GM12892 (cell line): Measurements from ENCODE around the gene LIF.

Experiments used
- DNase-seq: peaks from one replicate; pipeline ENCODE4 v3.0.0; 2011; ENCODE audit not compliant: insufficient read length
- FAIRE-seq: peaks from 2 replicates; lab custom pipeline; 2011; peaks lifted over from hg19 to GRCh38; lab: Jason Lieb, UNC
- POLR2A ChIP-seq: IDR thresholded peaks from 2 replicates; pipeline ENCODE4 v1.6.1; 2011; ENCODE audit warnings: low read depth, low read length, control low read depth
- POLR2AphosphoS5 ChIP-seq: IDR thresholded peaks from 2 replicates; pipeline ENCODE4 v1.6.1; 2011; ENCODE audit warnings: low read depth, low read length, control low read depth
- TAF1 ChIP-seq: IDR thresholded peaks from 2 replicates; pipeline ENCODE4 v1.6.1; 2011; ENCODE audit warnings: low read depth, mild to moderate bottlenecking, control low read depth, low read length, borderline replicate concordance

Gene LIF

DNA sequence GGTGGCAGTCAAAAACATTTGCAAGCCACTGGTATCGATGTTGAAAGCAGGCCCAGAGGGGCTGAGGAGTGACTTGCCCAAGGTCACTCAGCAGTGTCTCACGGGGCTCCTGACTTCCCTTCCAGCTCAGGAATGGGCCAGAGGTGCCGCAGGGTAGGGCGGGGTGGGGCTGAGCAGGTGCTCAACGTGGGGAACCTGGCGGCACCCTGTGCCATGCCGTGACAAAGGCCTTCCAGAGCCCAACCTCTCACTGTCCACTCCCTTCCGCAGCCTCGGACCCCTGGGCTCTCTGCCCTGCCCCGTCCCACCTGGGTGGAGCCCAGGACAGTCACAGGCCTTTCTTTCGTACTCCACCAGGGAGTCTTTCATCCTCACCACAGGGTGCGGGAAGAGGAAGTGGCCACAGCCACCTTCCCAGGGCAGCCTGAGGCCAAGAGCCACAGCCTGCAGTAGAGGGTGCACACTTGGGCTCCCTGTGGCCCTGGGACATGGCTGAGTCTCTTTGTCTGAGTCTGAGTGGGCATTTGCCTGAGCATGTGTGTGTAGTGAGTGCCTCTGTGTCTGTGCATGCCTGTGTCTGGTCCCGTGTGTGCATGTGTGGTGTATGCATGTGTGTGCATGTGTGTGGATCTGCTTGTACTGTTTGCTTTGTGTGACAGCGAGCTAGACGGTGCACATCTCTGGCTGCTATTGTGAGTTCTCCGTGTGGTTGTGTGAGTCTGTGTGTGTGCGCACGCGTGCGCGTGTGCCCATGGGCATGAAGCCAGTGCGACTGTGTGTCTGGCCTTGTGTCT lies 6.0 kb upstream of the LIF start:
- FAIRE-seq: no peak
- no peak for DNase-seq
- no peak for TF ChIP-seq POLR2AphosphoS5
- no peak for TF ChIP-seq POLR2A
- no peak for TF ChIP-seq TAF1

DNA sequence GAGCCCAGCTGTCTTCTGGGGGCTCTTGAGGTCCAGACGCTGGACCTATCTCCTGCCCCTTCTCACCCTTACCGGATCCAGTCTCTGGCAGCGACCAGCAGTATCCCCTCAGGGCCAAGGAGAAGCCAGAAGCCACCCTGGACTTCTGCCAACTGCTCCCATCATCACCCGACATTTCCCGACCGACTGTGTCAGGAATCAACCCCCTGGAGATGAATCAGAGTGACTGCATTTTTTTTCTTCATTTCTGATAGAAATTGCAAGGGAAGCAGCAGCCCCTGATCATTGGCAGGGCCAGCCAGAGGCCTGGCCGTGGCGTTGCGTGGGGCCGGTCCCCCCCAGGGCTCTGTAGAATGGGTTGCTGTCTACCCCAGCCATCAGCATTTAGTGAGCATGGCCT lies 5.2 kb upstream of the LIF start:
- TF ChIP-seq POLR2A: no peak
- TF ChIP-seq POLR2AphosphoS5: no peak
- no peak for TF ChIP-seq TAF1
- no peak for FAIRE-seq
- DNase-seq: no peak

DNA sequence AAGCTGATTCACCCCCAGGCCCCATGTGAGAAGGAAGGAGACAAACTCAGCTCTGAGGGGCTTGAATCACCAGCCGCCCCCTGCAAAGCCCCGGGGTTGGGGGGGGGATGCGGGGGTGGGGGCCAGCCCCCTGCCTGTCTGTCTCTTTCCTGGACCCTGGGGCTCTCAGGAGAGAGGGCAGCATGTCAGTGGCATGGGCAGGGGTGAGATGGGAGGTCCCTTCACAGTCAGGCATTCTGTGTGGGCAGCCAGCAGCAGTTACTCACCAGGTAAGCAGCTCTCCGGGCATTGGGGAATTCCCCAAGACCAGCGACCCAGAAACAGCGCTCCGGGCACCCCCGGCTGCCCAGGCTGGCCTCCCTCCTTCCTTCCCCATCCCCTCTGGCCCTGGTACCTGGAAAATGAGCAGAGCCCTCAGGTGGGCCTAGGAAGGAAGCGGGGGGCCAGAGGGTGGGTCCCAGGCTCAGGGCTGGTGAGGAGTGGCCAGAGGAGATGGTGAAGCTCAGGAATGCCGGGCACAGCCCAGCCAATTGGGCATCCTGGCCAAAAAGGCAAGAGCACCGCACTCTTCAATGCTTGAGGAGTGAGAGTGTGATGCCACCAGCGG lies 4.2 kb upstream of the LIF start:
- FAIRE-seq: no peak
- TF ChIP-seq POLR2AphosphoS5 (no peak), TAF1 (no peak), POLR2A (no peak)

DNA sequence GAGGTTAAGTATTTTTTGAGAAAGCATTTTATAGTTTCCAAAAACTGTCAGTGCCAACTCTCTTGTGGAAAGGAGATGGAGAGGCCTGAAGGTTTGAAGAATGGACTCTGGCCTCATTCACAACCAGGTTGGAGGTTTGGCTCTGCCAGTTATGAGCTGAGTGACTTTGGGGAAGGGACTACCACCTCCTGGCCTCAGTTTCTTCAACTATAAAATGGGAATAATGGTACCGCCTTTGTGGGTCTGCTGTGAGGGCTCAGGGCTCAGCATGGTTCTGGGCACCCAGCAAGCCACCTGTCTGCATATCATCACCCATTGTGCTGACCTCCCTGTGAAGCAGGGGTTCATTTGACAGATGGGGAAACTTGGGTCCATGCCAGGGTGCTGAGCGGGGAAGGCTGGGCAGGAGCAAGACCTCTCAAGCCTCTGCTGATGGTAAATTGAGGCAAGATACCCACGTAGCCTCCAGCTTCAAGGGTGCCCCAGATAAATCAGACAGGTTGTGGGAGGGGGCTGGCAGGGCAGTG lies 3.5 kb upstream of the LIF start:
- TF ChIP-seq TAF1 (no peak), POLR2A (no peak), POLR2AphosphoS5 (no peak)
- no peak for FAIRE-seq
- DNase-seq: no peak

More for the DNA sequence above, 4.2 kb upstream of the LIF start:
- no peak for DNase-seq

DNA sequence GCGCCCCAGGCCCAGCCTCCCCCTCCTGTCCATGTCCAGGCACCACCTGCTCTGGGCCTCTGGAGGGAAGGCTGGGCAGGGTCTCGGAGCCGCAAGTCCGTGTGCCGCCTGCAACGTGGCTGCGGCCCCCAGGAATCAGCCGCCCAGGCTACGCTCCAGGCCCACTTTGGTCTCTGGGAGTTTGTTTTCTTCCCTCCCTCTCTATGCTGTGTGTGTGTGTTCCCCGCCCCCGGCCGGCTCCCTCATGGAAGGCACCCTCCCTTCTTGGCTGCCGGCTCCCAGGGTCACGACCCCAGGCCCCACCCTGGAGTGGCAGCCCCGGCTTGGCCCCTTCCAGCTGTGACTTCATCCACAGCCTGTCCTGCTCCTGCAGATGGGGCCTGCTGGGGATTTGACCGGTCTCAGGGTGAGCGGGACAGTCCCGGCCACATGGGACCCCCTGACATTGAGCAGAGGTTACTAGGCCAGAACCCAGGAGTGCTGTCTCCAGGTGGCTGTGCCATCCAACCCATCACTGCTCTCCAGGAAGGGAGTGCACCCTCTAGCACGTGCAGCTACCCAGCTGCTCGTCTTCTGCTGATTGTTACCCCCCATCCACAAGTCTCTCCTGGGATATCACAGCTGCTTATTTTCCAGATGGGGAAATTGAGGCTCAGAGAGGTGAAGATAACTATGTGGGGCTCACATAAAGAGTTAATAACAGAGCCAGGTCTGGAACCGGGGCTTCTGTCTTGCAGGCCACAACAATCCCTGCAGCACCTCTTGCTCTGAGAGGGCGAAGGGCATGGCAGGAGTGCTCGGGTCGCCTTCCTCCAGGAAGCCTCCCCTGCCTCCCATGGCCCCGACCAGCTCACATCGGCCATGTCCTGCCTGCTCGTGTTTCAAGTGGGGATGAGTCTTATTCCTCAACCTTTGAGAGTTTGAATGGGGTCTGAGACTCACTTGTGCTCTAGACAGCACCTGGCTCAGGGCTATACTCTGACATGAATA lies 2.8 kb upstream of the LIF start:
- no peak for TF ChIP-seq TAF1
- no peak for TF ChIP-seq POLR2A
- no peak for TF ChIP-seq POLR2AphosphoS5
- DNase-seq (no peak), FAIRE-seq (no peak)

DNA sequence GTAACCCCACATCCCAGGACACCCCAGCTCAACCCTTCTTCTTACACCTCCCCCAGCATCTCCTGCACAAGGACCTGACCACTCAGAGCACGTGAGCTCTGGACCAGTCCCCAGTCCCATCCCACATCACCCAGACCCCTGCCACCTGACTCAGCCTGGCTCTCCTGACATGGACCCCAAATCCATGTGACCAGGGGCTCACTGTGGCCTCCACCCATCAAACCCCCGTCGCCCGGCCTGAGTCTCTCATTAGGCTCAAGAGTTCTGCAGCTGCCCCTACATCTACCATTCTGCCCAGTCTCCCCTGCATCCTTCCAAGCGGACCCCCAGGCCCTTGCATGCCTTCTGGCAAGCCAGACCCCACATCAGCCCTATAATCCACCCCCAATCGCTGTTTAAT lies 1.9 kb upstream of the LIF start:
- TF ChIP-seq POLR2AphosphoS5 (no peak), TAF1 (no peak), POLR2A (no peak)
- no peak for FAIRE-seq
- DNase-seq: no peak

DNA sequence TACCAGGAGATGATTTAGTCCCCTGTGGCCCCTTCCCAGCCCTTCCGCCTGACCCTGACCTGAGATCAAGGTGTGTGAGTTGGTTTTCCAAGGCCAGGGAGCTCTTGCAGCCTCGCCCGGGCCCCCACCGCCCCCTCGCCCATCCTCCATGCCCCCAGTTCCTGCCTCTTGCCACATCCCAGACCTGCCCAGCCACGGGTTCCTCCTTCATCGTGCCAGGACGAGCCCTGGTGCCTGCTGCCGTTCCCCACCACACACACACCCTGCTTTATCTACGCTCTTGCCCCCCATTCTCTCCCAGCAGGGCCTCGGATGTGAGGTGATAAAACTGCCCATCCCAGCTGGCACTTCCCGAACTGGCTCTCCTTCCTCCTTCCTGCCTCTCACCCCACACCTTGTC lies 1.4 kb upstream of the LIF start:
- DNase-seq (no peak), FAIRE-seq (no peak)
- no peak for TF ChIP-seq TAF1
- TF ChIP-seq POLR2A: no peak
- TF ChIP-seq POLR2AphosphoS5: no peak

DNA sequence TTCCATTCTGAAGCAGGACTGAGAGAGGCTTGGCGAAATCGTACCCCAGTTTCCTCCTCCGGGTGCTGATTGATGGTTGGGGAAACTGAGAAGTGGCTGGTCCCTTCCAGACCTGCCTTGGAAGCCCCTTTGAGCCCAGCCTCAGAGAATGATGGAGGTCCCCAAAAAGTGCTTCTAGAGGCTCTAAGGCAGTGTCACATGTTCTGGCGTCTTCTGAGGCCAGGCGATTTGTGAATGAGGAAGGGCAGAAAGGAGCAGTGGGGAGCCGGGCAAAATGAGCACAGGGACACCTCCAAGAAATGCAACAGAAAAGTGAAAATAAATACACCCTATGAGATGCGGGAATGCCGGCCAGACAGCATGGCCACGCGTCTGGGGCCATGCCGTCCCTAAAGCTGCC lies 1.0 kb upstream of the LIF start:
- FAIRE-seq: no peak
- DNase-seq: no peak
- no peak for TF ChIP-seq POLR2AphosphoS5
- TF ChIP-seq TAF1: no peak
- no peak for TF ChIP-seq POLR2A

DNA sequence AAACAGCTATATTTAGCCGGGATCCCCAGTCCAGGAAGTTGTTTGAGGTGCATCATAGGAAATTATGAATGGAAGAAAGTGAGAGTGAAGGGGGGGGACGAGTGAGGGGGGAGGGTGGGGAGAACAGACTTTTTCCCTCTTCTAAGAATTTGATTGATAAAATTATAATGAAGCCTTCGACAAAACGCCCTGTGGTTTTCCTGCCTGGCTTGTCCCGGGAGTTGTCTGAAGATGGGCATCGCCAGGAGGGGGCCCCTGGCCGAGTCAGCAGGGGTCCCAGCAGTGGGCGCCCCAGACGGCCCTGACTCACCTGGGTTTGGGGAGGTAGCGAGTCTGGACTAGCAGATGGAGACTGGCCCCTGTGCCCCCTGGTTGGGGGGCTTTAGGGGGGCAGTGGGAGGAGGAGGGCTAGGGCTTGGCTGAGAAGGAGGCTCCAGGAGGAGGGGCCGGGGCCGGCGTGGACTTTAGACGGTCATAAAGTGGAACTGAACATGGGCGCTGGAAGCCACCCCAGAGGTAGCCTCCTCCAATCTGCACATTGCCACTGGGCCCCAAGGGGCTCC lies 336 bp upstream of the LIF start:
- DNase-seq (no peak), FAIRE-seq (no peak)
- TF ChIP-seq POLR2AphosphoS5: no peak
- TF ChIP-seq TAF1: no peak
- TF ChIP-seq POLR2A: no peak

DNA sequence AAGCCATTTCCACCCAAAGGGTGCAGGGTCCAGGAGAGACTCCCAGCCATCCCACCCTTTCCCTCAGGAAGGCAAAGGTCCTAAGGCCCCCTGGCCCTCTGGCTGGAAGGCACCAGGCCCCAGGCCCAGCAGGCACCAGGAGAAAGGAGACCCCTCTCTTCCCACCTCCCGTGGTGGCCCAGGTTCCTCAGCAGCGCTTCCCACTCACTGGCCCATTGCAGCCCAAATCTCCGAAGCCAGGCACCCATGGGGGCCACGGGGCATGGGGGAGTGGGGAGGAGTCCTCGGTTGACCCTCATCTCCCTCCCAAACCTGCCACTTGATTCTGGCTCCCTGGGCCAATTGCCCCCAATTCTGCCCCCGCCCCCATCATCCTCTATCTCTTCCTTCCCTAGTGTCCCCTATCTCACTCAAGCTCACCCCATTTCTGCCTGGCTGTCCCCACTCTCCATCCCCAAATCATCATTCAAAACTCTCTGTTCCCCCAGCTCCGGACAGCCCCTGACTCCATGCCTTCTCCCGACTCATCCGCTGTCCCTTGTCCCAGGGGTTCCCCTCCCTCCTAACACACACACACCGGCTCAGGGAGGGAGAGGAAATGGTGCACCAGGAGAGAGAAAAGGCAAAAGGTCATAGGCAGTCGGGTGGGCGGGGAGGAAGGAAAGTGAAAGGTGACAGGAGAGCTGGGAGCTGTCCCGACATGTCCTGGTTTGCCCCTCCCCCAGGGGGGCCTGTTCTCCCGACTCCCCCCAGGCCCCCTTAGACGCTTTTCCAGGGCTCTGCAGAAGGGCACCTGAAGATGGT lies 1.2 kb downstream of the LIF start:
- FAIRE-seq (no peak), DNase-seq (no peak)

More for the DNA sequence above, 1.2 kb downstream of the LIF start:
- no peak for TF ChIP-seq POLR2A
- TF ChIP-seq TAF1: no peak
- TF ChIP-seq POLR2AphosphoS5: no peak
